ENCODE results near the gene GPR158. TPM values are rescaled to one million over a fixed set of nuclear protein-coding genes. Genes with fewer than 3 reads are reported as not detected.

GPR158 gene
- total and polyA plus RNA-seq, 2 of the 8 experiments (the other 6 are each of a cell fraction or from before 2014, with no cell fraction given), result 0.14 to 0.78 TPM

DNA sequence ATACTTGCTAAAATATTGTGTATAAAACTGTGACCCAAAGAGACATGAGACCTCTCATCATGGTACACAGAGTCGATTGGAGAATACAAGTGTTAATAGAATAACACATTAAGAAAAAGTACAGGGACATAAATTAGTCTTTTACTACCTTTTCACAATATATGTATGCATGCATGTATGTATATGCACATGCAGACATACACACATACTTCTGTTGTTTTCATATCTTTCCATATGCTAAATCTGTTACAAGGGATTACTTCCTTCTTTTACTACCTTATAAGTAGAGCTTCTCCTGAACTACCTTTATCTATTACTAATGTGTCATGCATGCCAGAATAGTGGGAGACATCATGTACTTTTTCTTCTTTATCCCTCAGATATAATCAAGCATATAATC lies 131.6 kb downstream of the GPR158 start (continued):
- no peak for TF ChIP-seq SIX5 (IDR thresholded peaks at IDR 0.05; ENCODE audit: low read depth, low read length)
- no peak for TF ChIP-seq TAF1 (IDR thresholded peaks at IDR 0.05; ENCODE audit: low read depth, low read length)
